Hematopoietic multipotent progenitor cell (in vitro differentiated cells): ENCODE measurements around the gene HTR4. TPM values are rescaled to one million over a fixed set of nuclear protein-coding genes. Genes with fewer than 3 reads are reported as not detected.

Experiments used
- DNase-seq, 3 donors: peaks; one replicate each; pipeline ENCODE4 v3.0.0-alpha.2; 2011 to 2015; ENCODE audit warnings: low read depth in 2 of 3, low spot score in 2 of 3
- total RNA-seq: library from RNA; depleted of rRNA; stranded (reverse); fragments of >200 nt; gene quantifications from one replicate; pipeline ENCODE4 v1.2.3, GENCODE V29; 2012

HTR4 gene
- total RNA-seq, 1 donor = under 0.01 TPM

- DNase-seq = no peak
These were observed 208.7 kb downstream of the HTR4 start for GRCh38 chr5:148445578-148445977.

GRCh38 chr5:148443998-148444397, 210.3 kb downstream of the HTR4 start:
- peak; percentile 5 to 87 (median 47) for DNase-seq

- no peak for DNase-seq
These were observed 211.1 kb downstream of the HTR4 start for GRCh38 chr5:148443241-148443640.

- no peak for DNase-seq
These were observed 215.4 kb downstream of the HTR4 start for GRCh38 chr5:148438933-148439332.

GRCh38 chr5:148437249-148437648, 217.1 kb downstream of the HTR4 start:
- no peak for DNase-seq

- DNase-seq = no peak
These were observed 218.3 kb downstream of the HTR4 start for GRCh38 chr5:148436029-148436428.

- DNase-seq = no peak
These were observed 220.5 kb downstream of the HTR4 start for GRCh38 chr5:148433826-148434225.

Other genes starting within 250 kb of the HTR4 start
- gene ADRB2, start 172.1 kb upstream of the HTR4 start, total RNA-seq = 3.0 TPM